GM18498 (cell line): ENCODE results near the gene PDCL3.

Experiments
- ATAC-seq: cut with Tn5 transposase; IDR thresholded peaks from one replicate; pipeline ENCODE4 v1.9.1; 2021; ENCODE audit warnings: mild to moderate bottlenecking, moderate library complexity; ENCODE audit not compliant: unreplicated experiment

PDCL3 gene

DNA sequence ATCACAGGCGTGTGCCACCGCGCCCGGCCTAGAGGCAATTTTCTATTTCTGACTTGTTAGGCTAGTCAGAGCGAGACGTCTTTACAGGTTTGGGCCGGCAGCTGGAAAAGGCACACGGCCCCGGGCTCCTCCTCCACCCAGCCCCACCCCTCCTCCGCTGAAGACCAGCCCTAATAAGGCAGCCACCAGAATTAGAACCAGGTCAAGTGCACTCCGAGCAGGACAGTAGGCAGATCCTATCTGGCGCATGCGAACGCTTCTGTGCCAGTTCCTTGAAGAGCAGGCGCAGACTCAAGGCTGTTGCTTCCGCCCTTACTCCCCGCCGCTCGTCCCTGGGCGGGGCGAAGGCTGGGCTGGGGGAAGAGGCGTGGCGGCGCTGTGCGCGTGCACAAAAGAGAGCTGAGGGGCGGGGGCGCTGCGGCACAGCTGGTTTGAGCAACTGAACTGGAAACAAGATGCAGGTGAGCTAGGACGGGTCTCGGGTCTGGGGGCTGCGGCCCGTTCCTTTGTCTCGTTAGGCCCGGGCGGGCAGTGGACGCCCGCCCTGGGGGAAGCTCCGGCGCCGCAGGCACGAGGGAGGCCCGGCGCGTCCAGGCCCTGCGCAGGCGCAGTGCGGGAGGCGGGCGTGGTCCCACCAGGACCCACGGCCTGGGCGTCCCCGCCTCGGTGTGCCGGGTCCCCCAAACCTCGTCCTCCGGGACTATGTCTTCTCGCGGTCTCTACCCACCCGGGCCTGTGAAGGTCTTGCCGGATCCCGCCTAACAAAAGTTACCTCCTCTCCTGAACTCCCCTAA is at the start of gene PDCL3:
Gene PDCL3, plus strand, starts transcription at position 381 of the 794 bp plus-strand sequence. Its CDS starts 75 bp downstream, at position 456.
- peak; percentile 95 for ATAC-seq

DNA sequence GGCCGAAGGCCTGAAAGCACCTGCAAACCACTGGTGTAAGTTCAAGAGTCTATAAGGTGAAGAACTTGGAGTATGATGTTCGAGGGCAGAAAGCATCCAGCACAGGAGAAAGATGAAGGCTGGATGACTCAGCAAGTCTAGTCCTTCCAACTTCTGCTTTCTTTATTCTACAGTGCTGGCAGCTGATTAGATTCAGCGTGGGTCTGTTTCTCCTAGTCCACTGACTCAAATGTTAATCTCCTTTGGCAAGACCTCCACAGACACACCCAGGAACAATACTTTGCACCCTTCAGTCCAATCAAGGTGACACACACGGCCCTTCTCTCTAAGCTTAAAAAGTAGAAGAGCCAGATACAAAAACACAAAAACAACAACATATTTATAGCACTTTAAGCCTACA is 49.1 kb upstream of the PDCL3 start:
- no peak for ATAC-seq

DNA sequence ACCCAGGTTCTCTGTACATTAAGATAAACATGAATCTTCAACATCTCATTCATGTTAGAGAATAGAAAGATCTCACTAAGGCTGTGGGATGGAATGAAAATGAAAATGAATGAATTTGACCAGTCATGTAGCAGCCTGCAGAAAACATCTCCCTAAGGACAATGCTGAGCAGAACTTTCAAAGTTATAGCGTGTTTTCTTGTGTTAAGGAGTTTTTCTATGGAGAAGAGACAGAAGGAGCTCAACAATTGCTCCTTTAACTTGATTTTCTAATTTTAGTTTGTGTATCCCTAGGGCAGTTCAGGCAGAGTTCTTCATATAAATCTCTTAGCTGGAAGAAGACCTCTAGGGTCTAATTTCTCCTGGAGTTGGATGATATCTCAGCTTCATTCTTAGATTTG is 45.2 kb upstream of the PDCL3 start:
- ATAC-seq: no peak

DNA sequence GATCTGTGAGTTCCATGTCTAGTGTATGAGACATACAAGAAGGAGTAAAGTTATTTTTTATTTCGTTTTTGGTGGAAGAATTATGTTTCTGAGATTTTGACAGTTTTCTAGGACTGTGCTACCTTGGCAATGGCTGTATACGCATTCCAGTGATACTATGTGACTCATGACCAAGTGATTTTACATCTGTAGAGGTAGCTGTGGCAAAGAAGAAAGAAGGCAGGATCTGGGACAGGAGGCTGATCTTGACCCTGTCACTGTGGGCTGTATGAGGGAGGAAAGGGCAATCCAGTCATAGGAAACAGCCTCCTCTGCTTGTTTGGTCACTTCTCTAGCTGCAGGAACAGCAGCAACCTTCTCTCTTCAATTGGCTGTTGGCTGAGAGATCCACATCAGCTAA is 44.0 kb upstream of the PDCL3 start:
- no peak for ATAC-seq

DNA sequence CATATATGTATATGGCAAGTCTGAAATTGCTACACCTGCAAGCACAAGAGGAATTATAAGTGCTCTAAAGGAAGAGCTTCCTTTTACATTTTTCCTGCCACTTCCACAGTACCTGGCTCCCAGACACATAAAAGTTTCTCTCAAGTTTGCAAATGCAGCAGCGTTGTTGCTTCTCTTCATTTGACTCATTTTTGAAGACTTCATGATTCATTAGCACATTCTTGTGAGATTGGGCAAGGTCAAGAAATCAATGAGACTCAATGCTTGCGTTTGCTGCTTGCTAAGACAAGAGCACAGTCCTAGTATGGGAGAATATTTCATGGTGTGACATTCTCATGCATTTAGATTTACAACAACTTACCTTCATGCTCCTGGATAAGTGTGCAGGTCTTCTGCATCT is 42.6 kb upstream of the PDCL3 start:
- ATAC-seq: no peak

DNA sequence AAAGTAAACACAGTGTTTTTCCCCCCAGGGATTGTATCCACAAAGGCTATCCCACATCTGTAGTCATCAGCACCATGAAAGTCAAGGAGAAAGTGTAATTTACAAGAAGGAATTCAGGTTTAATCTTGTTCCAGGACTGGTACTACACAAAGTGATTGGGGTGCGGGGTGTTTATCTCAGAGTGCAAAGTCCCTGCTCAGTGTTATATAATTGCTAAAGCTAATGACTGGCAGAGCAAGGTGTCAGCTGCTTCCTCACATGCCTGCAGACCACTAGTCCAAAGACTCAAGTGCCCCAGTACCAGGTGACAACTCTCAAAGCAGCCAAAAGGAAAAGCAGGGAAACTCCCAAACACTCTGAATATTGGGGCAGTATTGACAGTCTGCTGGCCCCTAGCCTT is 40.4 kb upstream of the PDCL3 start:
- no peak for ATAC-seq

DNA sequence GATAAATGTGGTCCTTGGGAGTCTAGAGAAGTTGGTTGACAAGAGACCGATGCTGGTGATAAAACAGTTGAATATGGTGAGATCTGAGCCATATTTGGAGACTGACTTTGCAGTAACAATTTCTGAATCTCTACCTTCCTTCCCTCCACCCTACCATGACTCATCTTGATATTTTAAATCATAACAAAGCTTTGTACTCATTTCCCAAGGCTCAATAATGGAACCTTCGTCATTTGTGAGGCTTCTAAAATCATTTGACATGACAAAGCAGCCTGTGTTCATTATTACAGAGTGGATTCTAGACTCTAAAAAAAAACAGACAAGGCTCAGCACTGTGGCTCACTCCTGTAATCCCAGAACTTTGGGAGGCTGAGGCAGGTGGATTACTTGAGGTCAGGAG is 38.5 kb upstream of the PDCL3 start:
- ATAC-seq: no peak

DNA sequence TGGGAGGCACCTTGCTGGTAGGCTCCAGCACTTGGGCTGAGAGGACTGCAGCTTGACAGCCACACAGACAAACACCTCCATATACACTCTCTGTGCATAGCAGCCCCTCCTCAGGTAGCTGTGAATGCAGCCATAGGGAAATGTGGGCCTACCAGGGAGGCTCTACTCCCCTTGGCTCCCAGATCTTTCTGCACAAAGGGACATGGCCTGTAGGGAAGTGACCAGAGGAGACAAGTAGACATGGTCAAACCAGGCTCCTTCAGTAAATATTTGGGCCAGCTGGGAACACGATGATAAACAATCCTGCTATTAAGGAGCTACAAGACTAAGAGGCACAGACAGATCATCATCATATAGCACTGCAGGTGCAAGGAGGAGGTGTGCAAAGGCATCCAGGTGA is 35.9 kb upstream of the PDCL3 start:
- no peak for ATAC-seq

DNA sequence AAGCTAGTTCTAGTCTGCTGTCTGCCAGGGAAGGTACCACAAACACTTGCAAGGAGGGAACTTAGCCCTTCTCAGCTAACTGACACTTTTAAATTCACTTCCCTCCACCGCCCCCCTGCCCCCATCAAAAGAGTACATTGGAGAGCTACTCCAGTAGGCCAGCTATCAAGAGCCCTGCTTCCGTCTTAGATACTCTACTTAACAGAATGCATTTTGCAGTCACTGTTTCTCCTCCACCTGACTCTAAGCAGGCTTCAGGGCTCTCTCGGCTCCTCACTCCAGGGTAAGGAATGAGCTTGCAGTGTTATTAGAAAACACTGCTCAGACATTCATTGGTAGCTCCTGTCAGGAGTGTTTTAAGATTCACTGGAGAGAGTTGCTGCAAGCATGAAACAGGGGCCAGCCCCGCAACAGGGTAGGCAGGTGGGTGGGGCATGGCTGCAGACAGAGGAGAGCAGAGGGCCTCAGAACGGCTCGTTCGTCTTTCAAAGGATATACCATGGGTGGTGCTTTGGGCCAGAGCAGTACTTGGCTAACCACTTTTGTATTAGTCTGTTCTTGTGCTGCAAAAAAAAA is 35.3 kb upstream of the PDCL3 start:
- ATAC-seq: no peak

DNA sequence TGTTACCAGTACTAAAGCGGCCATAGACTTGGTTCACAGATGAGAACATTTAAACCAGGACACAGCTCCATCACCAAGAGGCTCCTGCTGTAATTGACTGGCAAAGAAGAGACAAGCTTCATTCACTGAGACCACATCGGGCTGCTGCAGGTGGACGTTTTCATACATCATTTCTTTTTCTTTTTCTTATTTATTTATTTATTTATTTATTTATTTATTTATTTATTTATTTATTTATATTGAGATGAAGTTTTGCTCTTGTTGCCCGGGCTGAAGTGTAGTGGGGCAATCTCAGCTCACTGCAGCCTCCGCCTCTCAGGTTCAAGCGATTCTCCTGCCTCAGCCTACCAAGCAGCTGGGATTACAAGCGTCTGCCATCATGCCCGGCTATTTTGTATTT is 33.6 kb upstream of the PDCL3 start:
- ATAC-seq: no peak

DNA sequence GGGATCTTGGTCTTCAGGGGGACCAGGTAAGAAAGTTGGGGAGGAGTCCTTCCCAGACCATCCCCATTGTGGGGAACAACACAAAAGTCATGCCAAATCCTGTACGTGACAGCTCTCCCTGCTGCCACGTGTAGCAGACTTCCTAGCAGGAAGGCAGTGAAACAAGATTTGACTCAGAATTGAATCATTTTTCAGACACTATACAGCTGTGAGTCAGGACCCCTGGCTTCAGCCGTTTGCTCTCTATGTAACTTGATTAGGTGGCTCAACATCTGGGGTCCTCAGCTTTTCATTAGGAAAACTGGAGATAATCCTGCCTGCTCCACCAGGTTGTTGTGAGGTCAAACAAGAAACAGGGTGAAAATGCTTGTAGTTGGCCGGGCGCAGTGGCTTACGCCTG is 32.9 kb upstream of the PDCL3 start:
- no peak for ATAC-seq

DNA sequence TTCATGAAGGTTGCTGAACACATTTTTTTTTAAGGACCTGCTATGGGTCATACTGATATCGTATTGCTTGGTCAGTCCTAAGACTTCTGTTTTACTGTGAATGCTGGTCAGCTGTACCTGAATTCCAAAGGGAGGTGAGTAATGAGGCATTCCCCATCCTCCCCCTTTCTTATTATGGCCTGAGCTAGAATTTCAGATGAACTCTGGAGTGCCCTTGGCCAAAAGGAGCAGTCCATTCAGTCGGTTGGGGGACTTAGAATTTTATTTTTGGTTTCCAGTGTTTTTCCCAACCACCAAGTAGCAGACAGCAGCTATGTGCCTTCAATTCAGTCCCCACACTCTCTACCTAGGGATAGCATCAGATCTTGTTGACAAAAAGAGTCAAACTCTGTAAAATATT is 26.9 kb upstream of the PDCL3 start:
- ATAC-seq: no peak

DNA sequence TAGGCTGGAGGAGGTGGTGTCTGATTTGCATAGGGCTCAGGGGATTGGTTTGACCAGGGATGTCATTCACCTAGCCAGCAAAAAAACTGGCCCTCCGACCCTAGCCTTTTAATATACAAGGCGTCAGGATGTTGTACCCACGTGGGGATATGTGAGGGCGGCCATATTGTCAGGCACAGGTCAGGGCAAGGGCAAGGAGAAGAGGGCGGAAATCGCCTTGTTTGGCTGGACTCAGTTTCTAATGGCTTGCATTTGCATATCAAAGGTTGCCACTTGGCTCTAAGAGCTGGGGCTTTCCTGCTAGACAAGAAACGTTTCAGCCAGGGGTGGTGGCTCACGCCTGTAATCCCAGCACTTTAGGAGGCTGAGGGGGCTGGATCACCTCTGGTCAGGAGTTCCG is 24.9 kb upstream of the PDCL3 start:
- no peak for ATAC-seq

DNA sequence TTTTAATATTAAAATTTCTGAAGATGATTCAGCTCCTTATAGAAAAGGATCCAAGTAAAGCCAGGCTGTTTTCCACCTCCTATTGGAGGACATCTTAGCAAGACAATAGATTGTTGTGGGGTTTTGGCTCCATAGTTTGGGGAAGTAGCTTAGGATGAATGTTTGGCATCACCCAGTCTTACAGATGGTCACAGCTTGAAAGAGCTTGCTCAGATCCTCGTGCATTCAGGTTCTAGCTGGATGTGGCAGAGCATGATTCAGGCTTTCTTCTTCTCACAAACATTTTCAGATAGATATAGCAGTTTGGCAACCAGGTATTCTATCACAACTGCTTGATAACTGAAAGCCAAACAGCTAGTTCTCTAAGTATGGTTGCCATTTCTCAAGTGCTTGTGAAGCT is 23.6 kb upstream of the PDCL3 start:
- no peak for ATAC-seq

DNA sequence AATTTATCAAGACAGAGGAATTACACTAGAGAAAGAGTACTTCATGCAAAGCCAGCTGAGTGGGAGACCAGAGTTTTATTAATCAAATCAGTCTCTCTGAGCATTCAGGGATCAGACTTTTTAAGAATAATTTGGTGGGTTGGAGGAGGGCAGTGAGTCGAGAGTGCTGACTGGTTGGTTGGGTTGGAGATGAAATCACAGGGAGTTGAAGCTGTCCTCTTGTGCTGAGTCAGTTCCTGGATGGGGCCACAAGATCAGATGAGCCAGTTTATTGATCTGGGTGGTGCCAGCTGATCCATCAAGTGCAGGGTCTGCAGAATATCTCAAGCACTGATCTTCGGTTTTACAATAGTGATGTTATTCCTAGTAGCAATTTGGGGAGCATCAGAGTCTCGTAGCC is 21.4 kb upstream of the PDCL3 start:
- no peak for ATAC-seq

DNA sequence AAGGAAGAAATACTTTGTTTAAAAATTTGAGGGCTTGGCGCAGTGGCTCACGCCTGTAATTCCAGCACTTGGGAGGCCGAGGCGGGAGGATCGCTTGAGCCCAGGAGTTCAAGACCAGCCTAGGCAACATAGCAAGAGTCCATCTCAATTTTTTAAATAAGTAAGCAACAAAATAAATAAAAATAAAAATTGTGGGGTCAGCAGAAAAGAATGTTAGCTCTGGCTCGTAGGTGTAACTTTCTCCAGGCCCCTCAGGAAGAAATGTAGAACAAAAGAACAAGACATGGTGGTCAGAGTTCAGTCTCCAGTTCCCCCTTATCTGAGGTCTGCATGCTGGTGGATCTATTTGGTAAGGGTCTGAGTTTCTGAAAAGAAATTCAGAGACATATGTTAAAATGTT is 20.4 kb upstream of the PDCL3 start:
- ATAC-seq: no peak

DNA sequence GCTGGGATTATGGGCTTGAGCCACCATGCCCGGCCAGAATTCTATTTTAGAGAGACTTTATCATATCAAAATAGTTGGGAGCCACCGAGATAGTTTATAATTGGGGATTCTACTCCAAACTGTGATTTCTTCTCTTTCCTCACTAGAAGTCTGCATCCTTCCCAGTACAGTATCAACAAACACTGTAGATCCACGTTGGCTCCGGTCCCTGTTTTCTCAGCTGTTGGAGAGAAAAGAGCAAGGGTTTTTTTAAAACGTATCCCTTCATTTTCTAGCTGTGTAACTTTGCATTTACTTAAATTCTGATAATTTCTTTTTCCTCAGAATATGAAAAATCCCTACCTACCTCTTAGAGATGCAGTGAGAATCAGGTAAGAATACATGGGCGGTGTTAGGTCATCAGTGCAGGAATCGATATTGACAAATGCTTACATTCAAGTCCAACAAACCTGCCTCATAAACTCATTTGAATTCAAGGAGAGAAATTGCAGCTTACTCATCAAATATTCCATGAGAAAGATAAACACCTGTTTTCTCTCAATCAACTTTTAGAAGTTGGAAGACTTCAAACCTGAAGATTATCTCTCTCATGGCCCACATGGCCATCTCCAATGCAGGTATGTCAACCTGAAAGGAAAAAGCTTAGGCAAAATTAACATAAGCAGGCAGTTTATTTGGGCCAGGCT is 17.7 kb upstream of the PDCL3 start:
- ATAC-seq: no peak

DNA sequence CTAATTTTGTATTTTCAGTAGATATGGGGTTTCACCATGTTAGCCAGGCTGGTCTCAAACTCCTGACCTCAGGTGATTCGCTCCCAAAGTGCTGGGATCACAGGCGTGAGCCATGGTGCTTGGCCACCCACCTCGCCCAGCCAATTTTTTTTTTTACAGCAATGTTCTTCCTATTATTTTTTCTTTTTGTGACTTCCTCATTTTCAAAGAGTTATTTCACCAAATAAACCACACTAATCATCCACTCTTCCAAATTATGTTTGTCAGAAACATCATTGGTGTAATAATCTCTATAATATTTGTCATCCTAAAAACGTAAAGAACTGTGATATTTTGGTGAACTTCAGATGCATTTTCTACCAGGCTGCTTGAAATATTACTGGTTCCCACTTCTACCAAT is 16.3 kb upstream of the PDCL3 start:
- no peak for ATAC-seq

DNA sequence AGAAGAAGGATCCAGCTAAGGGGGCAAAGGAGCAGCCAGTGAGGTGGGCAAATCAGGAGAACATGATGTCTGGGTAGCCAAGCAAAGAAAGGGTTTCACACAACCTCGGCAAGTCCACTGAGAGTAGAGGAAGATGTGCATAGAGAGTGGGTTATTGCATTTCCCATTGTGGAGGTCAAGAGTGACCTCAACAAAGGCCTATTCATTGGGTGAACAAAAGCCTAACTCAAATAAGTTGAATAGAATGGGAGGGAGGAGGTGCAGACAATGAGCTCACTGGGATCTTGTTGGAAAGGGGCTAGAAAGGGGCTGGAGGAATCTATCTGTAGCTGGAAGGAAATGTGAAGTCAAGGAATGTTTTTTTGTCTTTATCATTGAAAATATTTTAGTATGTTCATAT is 14.0 kb upstream of the PDCL3 start:
- ATAC-seq: no peak

DNA sequence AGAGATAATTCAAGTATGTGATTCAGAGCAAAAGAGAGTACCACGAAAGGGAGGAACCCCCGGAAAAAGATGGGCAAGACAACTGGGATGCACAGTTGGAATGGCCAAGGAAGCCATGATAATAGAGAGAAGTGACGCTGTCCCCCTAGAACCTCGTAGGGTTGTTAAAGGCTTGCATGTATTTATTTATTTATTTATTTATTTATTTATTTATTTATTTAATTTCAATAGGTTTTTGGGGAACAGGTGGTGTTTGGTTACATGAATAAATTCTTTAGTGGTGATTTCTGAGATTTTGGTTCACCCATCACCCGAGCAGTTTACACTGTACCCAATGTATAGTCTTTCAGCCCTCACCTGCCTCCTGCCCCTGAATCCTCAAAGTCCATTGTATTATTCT is 11.5 kb upstream of the PDCL3 start:
- ATAC-seq: no peak

DNA sequence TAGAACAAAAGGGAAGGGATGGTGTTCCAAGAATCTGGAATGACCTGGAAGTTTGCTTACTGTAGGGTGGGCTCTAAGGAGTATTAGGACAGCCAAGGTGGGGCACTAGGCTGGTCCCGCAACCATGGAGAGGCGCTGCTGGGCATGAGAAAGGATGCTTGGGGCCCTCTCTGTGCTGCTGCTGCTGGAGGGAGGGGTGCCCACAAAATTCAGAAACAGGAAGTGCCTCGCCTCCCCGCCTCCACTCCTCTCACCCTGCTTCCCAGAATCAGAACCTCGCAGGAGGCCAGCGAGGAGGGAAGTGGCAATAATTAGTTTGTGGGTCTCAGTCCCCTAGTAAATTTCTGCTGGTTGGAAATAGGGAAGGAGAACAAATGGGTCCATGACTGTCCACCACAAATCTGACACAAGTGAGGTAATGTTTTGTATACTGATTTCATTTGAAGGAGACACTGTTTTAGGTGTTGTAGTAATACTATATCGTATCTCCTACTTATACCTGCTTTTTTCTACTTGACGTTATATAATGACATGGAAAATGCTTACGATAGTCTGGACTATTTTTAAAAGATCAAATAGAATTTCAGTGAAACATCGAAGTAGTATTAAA is 7.9 kb upstream of the PDCL3 start:
- no peak for ATAC-seq

DNA sequence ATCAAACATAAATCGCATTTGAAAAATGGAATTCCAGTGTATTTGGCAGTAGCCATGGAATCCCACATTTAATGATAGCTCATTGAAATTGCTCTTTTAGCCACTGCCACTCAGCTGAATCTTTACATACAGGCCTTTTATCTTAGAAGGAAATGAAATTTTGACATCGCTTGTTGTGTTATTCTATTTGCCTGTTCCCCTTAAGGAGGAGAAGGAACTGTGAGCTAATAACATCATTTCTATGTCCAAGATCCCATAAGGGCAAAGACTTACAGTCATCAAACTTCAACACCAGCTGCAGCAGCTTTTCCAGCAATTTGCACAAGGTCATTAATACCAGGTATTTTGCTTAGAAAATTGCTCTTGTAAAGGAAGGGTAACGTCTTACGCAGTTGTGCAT is 6.0 kb upstream of the PDCL3 start:
- ATAC-seq: no peak
